T-helper 1 cell treated with Interleukin-12 subunit alpha and Interleukin-12 subunit beta and Interleukin-4 antibody, amounts not matched to agents 30 μg/mL and 1 μg/mL, for 36 hours (primary cell): ENCODE measurements around the gene SPATA16.
"Not testable (repeated sequence)": the region's sequence is repeated elsewhere in the genome, so short reads cannot be mapped to it uniquely, and the experiment has no call there.

Source experiments
- H3K27ac Mint-ChIP-seq: one replicate; pipeline ENCODE4 v1.8.0; 2021; ENCODE audit warnings: mild to moderate bottlenecking, mixed read lengths
- H3K27me3 Mint-ChIP-seq: one replicate; pipeline ENCODE4 v1.8.0; 2021; ENCODE audit warnings: low read depth, mixed read lengths
- H3K36me3 Mint-ChIP-seq: one replicate; pipeline ENCODE4 v1.8.0; 2021; ENCODE audit warnings: low read depth, mixed read lengths
- H3K4me1 Mint-ChIP-seq: one replicate; pipeline ENCODE4 v1.8.0; 2021; ENCODE audit warnings: low read depth, mixed read lengths
- H3K4me3 Mint-ChIP-seq: one replicate; pipeline ENCODE4 v1.8.0; 2021; ENCODE audit warnings: mild to moderate bottlenecking, moderate library complexity, mixed read lengths
- H3K9me3 Mint-ChIP-seq: one replicate; pipeline ENCODE4 v1.8.0; 2021; ENCODE audit warnings: mixed read lengths

SPATA16 gene

DNA sequence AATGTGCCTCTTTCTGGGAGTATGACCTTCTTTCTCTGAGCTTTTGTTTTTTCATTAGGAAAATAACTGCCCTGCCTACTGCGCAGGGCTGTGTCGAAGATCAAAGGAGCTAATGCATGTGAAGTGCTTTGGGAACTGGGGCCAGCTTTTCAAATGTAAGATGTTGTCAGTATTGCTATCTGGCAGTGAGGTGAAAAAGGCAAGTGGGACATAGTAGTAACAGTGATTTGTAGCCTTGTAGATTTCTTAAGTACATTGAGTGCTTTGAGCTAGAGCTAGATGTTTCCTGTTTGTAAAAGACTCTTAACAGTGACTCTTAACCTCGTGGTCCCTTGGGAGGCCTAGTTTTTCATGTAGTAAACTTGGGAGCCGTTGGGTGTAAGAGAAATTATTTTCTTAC is 264.0 kb downstream of the SPATA16 start:
- H3K27me3 Mint-ChIP-seq, result no peaks in the 10 kb centered on the region
- no peaks in the 10 kb centered on the region for H3K9me3 Mint-ChIP-seq
- H3K36me3 Mint-ChIP-seq, result no peaks in the 10 kb centered on the region
- H3K4me1 Mint-ChIP-seq, result no peaks in the 10 kb centered on the region
- H3K4me3 Mint-ChIP-seq, result no peak overlapping the region
- H3K27ac Mint-ChIP-seq, result no peak overlapping the region

DNA sequence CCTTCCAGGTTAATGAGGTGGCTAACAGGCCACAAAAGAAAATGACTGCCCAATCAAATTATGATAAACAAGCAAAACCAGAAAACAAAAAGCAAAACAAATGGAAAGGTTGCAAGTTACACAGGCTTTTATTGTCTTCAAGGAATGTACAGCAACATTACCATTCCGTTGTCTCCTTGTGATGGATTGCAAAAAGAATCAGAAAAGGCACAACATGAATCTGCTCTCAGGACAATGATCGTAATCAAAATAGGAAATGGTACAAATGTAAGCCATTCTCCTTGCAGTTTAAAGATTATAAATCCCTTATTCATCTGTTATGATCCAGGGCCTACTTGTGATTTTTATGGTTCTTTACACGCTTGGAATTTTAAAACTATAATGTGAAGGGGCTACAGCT is 264.7 kb downstream of the SPATA16 start:
- Mint-ChIP-seq H3K27ac (no peak overlapping the region), H3K4me1 (no peaks in the 10 kb centered on the region), H3K9me3 (no peaks in the 10 kb centered on the region), H3K27me3 (no peaks in the 10 kb centered on the region), H3K36me3 (no peaks in the 10 kb centered on the region), H3K4me3 (no peak overlapping the region)

- H3K4me1 Mint-ChIP-seq, result no peaks in the 10 kb centered on the region
- H3K4me3 Mint-ChIP-seq, result no peak overlapping the region
Measured at GRCh38 chr3:172875039-172875438, 266.0 kb downstream of the SPATA16 start.

GRCh38 chr3:172869784-172870518 is 271.1 kb downstream of the SPATA16 start:
- Mint-ChIP-seq H3K4me3 (no peak overlapping the region), H3K36me3 (no peaks in the 10 kb centered on the region), H3K9me3 (no peaks in the 10 kb centered on the region), H3K27ac (no peak overlapping the region), H3K4me1 (no peaks in the 10 kb centered on the region), H3K27me3 (peaks cover 4% of the 10 kb centered on the region)

More at GRCh38 chr3:172875039-172875438, 266.0 kb downstream of the SPATA16 start:
- H3K9me3 Mint-ChIP-seq, result no peaks in the 10 kb centered on the region
- no peaks in the 10 kb centered on the region for H3K36me3 Mint-ChIP-seq
- H3K27ac Mint-ChIP-seq, result no peak overlapping the region
- peaks cover 4% of the 10 kb centered on the region for H3K27me3 Mint-ChIP-seq

DNA sequence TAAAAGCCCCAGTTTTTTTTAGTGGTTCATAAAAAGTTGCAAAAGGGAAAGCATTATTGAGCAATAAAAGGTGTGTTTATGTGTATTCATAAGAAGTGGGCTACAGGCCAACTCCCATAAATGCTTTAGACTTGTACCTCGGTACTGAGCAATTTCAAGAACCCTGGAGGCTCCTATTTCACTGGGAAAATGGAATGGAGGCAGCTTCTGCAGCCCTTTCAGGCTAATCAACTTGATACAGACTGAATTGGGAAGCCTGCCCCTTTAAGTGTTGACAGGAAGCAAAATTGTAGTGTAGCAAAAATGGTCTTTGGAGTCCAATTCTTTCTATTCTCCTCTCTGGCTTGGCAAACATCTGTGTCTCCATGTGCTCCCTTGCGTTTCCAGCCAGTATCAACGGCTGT is 271.7 kb downstream of the SPATA16 start:
- no peak overlapping the region for H3K4me3 Mint-ChIP-seq
- peaks cover 4% of the 10 kb centered on the region for H3K27me3 Mint-ChIP-seq
- no peaks in the 10 kb centered on the region for H3K4me1 Mint-ChIP-seq
- H3K9me3 Mint-ChIP-seq, result no peaks in the 10 kb centered on the region
- no peak overlapping the region for H3K27ac Mint-ChIP-seq
- no peaks in the 10 kb centered on the region for H3K36me3 Mint-ChIP-seq

DNA sequence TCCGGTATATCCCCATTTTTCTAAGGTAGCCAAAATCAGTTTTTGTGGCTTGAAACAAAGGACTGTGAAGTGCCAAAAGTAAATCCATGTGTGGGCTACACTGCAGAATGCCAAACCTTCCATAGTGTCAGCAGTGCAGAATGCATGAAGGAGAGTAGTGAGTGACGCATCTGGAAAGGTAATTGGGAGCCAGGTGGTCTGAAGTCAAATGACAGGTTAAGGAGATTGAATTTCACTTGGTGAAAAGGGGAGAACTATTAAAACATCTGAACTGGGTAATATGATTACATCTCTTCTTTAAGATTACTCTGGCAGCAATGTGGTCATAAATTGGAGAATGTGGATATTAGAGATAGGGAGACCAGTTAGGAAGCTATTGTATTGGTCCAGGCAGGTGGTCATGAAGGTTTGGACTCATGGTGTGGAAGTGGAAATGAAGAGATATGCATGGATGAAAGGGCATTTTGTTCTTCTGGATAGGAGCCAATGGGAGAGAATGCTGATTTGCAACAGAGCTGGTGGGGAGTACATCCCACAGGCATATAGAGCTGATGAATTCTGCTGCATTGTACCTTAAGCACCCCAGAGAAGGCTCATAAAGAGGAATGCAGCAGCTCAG is 272.3 kb downstream of the SPATA16 start:
- peaks cover 4% of the 10 kb centered on the region for H3K27me3 Mint-ChIP-seq

GRCh38 chr3:172866726-172867350 is 274.2 kb downstream of the SPATA16 start:
- H3K27ac Mint-ChIP-seq, result not testable (repeated sequence)

More for the DNA sequence above, 272.3 kb downstream of the SPATA16 start:
- Mint-ChIP-seq H3K36me3 (no peaks in the 10 kb centered on the region), H3K27ac (no peak overlapping the region), H3K4me1 (no peaks in the 10 kb centered on the region), H3K4me3 (no peak overlapping the region), H3K9me3 (no peaks in the 10 kb centered on the region)

GRCh38 chr3:172859041-172859440 is 282.0 kb downstream of the SPATA16 start:
- Mint-ChIP-seq H3K27me3 (peaks cover 4% of the 10 kb centered on the region), H3K4me3 (no peak overlapping the region), H3K9me3 (no peaks in the 10 kb centered on the region), H3K4me1 (no peaks in the 10 kb centered on the region), H3K27ac (no peak overlapping the region), H3K36me3 (no peaks in the 10 kb centered on the region)

More at GRCh38 chr3:172866726-172867350, 274.2 kb downstream of the SPATA16 start:
- H3K9me3 Mint-ChIP-seq, H3K4me1 Mint-ChIP-seq, H3K27me3 Mint-ChIP-seq, H3K4me3 Mint-ChIP-seq, H3K36me3 Mint-ChIP-seq: not testable (repeated sequence)

DNA sequence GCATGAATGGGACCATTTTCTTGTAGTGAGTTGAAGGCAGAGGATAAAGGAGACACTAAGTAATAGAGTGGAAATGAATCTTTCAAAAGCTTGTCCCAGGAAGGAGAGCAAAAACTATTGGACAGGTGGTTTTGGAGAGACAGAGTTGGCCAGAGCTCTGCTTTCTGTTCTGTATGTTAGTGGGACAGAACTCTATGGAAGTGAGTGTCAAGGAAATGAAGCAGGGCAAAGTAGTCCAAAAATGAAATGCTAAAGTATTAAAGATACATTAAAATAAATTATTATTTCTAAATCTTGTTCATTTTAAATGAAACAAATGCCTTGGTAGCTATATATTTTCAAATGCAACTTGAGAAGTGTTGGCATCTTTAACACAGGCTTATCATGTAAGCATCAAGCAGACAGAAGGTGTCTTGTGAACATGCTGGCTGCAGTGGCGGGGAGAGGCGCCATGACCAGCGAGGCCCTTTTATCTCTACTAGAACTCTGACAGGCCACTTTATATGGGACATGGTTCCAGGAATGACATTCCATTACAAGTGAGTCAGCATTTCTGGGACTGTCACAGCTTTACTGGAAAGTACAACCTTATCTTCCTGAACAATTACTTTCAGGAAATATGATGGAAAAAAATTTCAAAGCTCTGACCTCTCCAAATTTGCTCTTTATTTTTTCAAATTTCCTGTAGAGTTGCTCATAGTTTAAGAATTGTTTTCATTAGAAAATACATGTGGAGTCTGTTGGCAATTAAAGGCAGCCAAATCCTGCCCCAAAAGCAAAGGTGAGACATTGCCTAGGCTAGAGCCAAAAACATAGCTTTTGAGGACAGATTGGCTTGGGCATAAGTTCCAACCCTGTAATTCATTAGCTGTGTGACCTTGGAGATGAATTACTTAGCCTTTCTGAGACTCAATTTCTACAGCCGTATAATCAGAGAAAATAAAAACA is 284.0 kb downstream of the SPATA16 start:
- Mint-ChIP-seq H3K4me3 (no peak overlapping the region), H3K27ac (no peak overlapping the region), H3K4me1 (no peaks in the 10 kb centered on the region), H3K9me3 (no peaks in the 10 kb centered on the region), H3K27me3 (peaks cover 4% of the 10 kb centered on the region), H3K36me3 (no peaks in the 10 kb centered on the region)

GRCh38 chr3:172855037-172855436 is 286.0 kb downstream of the SPATA16 start:
- no peak overlapping the region for H3K27ac Mint-ChIP-seq
- no peak overlapping the region for H3K4me3 Mint-ChIP-seq
- no peaks in the 10 kb centered on the region for H3K36me3 Mint-ChIP-seq

GRCh38 chr3:172853921-172854666 is 286.9 kb downstream of the SPATA16 start:
- Mint-ChIP-seq H3K4me1 (no peaks in the 10 kb centered on the region), H3K27me3 (peaks cover 5% of the 10 kb centered on the region), H3K36me3 (no peaks in the 10 kb centered on the region), H3K9me3 (no peaks in the 10 kb centered on the region), H3K4me3 (no peak overlapping the region), H3K27ac (no peak overlapping the region)

More at GRCh38 chr3:172855037-172855436, 286.0 kb downstream of the SPATA16 start:
- no peaks in the 10 kb centered on the region for H3K4me1 Mint-ChIP-seq
- H3K27me3 Mint-ChIP-seq, result peaks cover 4% of the 10 kb centered on the region
- no peaks in the 10 kb centered on the region for H3K9me3 Mint-ChIP-seq

DNA sequence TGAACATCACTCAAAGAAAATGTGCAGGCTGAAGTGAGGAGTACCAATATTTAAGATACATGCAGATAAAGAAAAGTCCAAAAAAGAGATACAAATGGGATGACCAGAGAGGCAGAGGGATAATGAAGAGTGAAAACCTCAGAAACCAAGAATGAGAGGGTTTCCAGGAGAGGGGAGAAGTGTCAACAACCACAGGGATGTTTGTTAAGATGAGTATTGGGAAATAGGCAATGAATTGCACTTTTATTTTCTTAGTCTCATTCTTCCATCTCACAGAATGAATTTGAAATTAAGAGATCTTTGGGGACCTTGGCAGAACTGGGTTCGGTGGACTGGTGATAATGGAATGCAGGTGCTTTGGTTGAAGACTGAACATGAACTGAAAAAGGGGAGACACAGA is 288.0 kb downstream of the SPATA16 start:
- Mint-ChIP-seq H3K27me3 (peaks cover 9% of the 10 kb centered on the region), H3K27ac (no peak overlapping the region), H3K4me3 (no peak overlapping the region), H3K36me3 (no peaks in the 10 kb centered on the region), H3K9me3 (no peaks in the 10 kb centered on the region), H3K4me1 (no peaks in the 10 kb centered on the region)

DNA sequence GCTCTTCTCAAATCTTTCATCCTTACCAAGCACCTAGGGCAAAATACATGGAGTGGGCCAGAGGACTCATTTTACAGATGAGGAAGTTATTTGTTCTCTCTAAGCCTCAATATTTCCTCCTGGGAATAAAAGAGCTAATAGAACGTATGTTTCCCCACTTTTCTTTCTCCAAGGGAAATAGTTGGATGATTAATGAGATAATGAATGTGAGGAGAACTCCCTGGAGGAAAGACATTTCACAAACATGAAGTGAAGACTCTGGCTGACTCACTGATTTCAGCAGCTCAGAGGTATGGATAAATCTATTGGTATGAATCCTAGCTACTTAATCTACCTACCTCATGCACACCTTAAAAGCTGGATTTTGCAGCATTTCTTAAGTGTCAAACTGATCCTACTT is 292.1 kb downstream of the SPATA16 start:
- Mint-ChIP-seq H3K4me3 (no peak overlapping the region), H3K27me3 (peaks cover 14% of the 10 kb centered on the region), H3K9me3 (no peaks in the 10 kb centered on the region), H3K27ac (no peak overlapping the region), H3K4me1 (no peaks in the 10 kb centered on the region), H3K36me3 (no peaks in the 10 kb centered on the region)

DNA sequence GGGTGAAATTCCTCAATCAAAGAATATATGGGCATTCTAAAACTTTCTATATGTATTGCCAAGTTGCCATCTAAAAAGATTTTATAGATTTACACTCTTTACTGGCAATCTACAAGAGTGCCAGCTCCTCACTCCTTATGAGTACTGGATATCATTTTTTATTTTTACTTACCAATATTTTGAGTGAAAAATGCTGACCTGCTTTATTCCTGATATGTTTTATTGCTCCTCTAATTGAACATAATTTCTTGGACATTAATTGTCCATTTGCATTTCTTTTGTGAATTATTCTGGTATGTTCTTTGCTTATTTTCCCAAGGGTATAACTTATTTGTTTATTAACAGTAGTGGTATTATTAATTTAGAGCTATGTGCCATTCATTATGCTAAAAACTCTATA is 293.7 kb downstream of the SPATA16 start:
- no peak overlapping the region for H3K4me3 Mint-ChIP-seq
- no peaks in the 10 kb centered on the region for H3K4me1 Mint-ChIP-seq
- H3K27me3 Mint-ChIP-seq, result peaks cover 14% of the 10 kb centered on the region
- no peak overlapping the region for H3K27ac Mint-ChIP-seq
- no peaks in the 10 kb centered on the region for H3K9me3 Mint-ChIP-seq
- no peaks in the 10 kb centered on the region for H3K36me3 Mint-ChIP-seq
